GM03348 (cell line): ENCODE measurements around the gene NR2C2.

Source experiments
- DNase-seq: peaks from one replicate; pipeline ENCODE4 v3.0.0; 2012; ENCODE audit warnings: low spot score

Gene NR2C2

GRCh38 chr3:15023719-15024118 is 76.3 kb downstream of the NR2C2 start:
- DNase-seq, result no peak

- DNase-seq, result no peak
These were observed 82.2 kb downstream of the NR2C2 start for GRCh38 chr3:15029625-15030024.

GRCh38 chr3:15032650-15033049 is 85.3 kb downstream of the NR2C2 start:
- no peak for DNase-seq

GRCh38 chr3:15033103-15033502 is 85.7 kb downstream of the NR2C2 start:
- no peak for DNase-seq

- no peak for DNase-seq
These were observed 90.9 kb downstream of the NR2C2 start for GRCh38 chr3:15038306-15038705.

GRCh38 chr3:15040844-15041243 is 93.5 kb downstream of the NR2C2 start:
- no peak for DNase-seq

- no peak for DNase-seq
These were observed 94.6 kb downstream of the NR2C2 start for GRCh38 chr3:15041950-15042349.

GRCh38 chr3:15042936-15043335 is 95.6 kb downstream of the NR2C2 start:
- peak; percentile 33 for DNase-seq

GRCh38 chr3:15043408-15044171 is 96.2 kb downstream of the NR2C2 start:
- DNase-seq, result no peak

GRCh38 chr3:15044326-15044725 is 96.9 kb downstream of the NR2C2 start:
- DNase-seq, result no peak

- DNase-seq, result no peak
These were observed 98.3 kb downstream of the NR2C2 start for GRCh38 chr3:15045667-15046066.

- no peak for DNase-seq
These were observed 102.2 kb downstream of the NR2C2 start for GRCh38 chr3:15049584-15049983.

GRCh38 chr3:15050405-15051092 is 103.2 kb downstream of the NR2C2 start:
- no peak for DNase-seq

GRCh38 chr3:15051531-15051930 is 104.1 kb downstream of the NR2C2 start:
- DNase-seq, result peak; percentile 54

GRCh38 chr3:15052335-15053242 is 105.2 kb downstream of the NR2C2 start:
- DNase-seq, result no peak

GRCh38 chr3:15053541-15053940 is 106.2 kb downstream of the NR2C2 start:
- DNase-seq, result no peak

GRCh38 chr3:15055019-15055557 is 107.7 kb downstream of the NR2C2 start:
- DNase-seq, result no peak

- DNase-seq, result no peak
These were observed 109.5 kb downstream of the NR2C2 start for GRCh38 chr3:15056676-15057404.

- no peak for DNase-seq
These were observed 112.6 kb downstream of the NR2C2 start for GRCh38 chr3:15060029-15060428.

GRCh38 chr3:15063238-15063637 is 115.9 kb downstream of the NR2C2 start:
- no peak for DNase-seq

GRCh38 chr3:15063656-15064286 is 116.4 kb downstream of the NR2C2 start:
- no peak for DNase-seq
